GM04504 (cell line): ENCODE results near the gene USP36.

ENCODE experiments used
- DNase-seq: peaks from one replicate; pipeline ENCODE4 v3.0.0-alpha.2; 2012; ENCODE audit warnings: low read depth

The USP36 gene

GRCh38 chr17:78838574-78839005 lies 2.0 kb downstream of the USP36 start:
- DNase-seq: no peak

GRCh38 chr17:78836420-78837021 lies 4.1 kb downstream of the USP36 start:
- DNase-seq: no peak

- no peak for DNase-seq
These were observed 6.0 kb downstream of the USP36 start for GRCh38 chr17:78834571-78834970.

- DNase-seq: no peak
These were observed 8.1 kb downstream of the USP36 start for GRCh38 chr17:78832541-78832810.

- DNase-seq: no peak
These were observed 8.7 kb downstream of the USP36 start for GRCh38 chr17:78831688-78832540.

GRCh38 chr17:78829477-78829876 lies 11.1 kb downstream of the USP36 start:
- DNase-seq: no peak

- no peak for DNase-seq
These were observed 12.0 kb downstream of the USP36 start for GRCh38 chr17:78828470-78829185.

GRCh38 chr17:78826836-78827509 lies 13.6 kb downstream of the USP36 start:
- DNase-seq: no peak

GRCh38 chr17:78826421-78826820 lies 14.2 kb downstream of the USP36 start:
- no peak for DNase-seq

- no peak for DNase-seq
These were observed 14.9 kb downstream of the USP36 start for GRCh38 chr17:78825696-78826095.

- no peak for DNase-seq
These were observed 16.4 kb downstream of the USP36 start for GRCh38 chr17:78824240-78824639.

GRCh38 chr17:78823282-78824046 lies 17.1 kb downstream of the USP36 start:
- no peak for DNase-seq

GRCh38 chr17:78822552-78822951 lies 18.1 kb downstream of the USP36 start:
- peak; percentile 69 for DNase-seq

- DNase-seq: no peak
These were observed 18.7 kb downstream of the USP36 start for GRCh38 chr17:78821961-78822360.

GRCh38 chr17:78820841-78821240 lies 19.8 kb downstream of the USP36 start:
- DNase-seq: no peak

- DNase-seq: no peak
These were observed 20.5 kb downstream of the USP36 start for GRCh38 chr17:78819806-78820792.

GRCh38 chr17:78819402-78819801 lies 21.2 kb downstream of the USP36 start:
- DNase-seq: no peak

- DNase-seq: no peak
These were observed 21.7 kb downstream of the USP36 start for GRCh38 chr17:78818932-78819331.

- no peak for DNase-seq
These were observed 22.3 kb downstream of the USP36 start for GRCh38 chr17:78818152-78818846.

- no peak for DNase-seq
These were observed 23.5 kb downstream of the USP36 start for GRCh38 chr17:78817123-78817522.
